Activated naive CD4-positive, alpha-beta T cell treated with anti-CD3 and anti-CD28 coated beads, Interleukin-2, amount 50 U/mL, for 16 hours (primary cell): ENCODE results near the gene EXOC4.
"Not testable (repeated sequence)": the region's sequence is repeated elsewhere in the genome, so short reads cannot be mapped to it uniquely, and the experiment has no call there.

Experiments used
- DNase-seq: peaks from one replicate; pipeline ENCODE4 v3.0.0-alpha.2; 2020

Gene EXOC4

GRCh38 chr7:133963629-133964028, 710.8 kb downstream of the EXOC4 start:
- no peak for DNase-seq

- no peak for DNase-seq
Measured at GRCh38 chr7:133971625-133972024, 718.7 kb downstream of the EXOC4 start.

- no peak for DNase-seq
Measured at GRCh38 chr7:133973710-133974109, 720.8 kb downstream of the EXOC4 start.

- no peak for DNase-seq
Measured at GRCh38 chr7:133975130-133975529, 722.3 kb downstream of the EXOC4 start.

GRCh38 chr7:133976140-133976539, 723.3 kb downstream of the EXOC4 start:
- no peak for DNase-seq

- DNase-seq = no peak
Measured at GRCh38 chr7:133977409-133978274, 724.8 kb downstream of the EXOC4 start.

GRCh38 chr7:133978502-133979295, 725.8 kb downstream of the EXOC4 start:
- no peak for DNase-seq

GRCh38 chr7:133980804-133981203, 727.9 kb downstream of the EXOC4 start:
- DNase-seq = no peak

GRCh38 chr7:133983685-133984419, 731.0 kb downstream of the EXOC4 start:
- no peak for DNase-seq

GRCh38 chr7:133985300-133985699, 732.4 kb downstream of the EXOC4 start:
- no peak for DNase-seq

GRCh38 chr7:133987582-133987981, 734.7 kb downstream of the EXOC4 start:
- no peak for DNase-seq

- DNase-seq = no peak
Measured at GRCh38 chr7:133993547-133993946, 740.7 kb downstream of the EXOC4 start.

GRCh38 chr7:133994100-133994499, 741.2 kb downstream of the EXOC4 start:
- not testable (repeated sequence) for DNase-seq

GRCh38 chr7:133997463-133997862, 744.6 kb downstream of the EXOC4 start:
- DNase-seq = no peak

GRCh38 chr7:133999178-133999577, 746.3 kb downstream of the EXOC4 start:
- no peak for DNase-seq

- no peak for DNase-seq
Measured at GRCh38 chr7:134004829-134005505, 752.1 kb downstream of the EXOC4 start.

- no peak for DNase-seq
Measured at GRCh38 chr7:134009314-134010110, 756.6 kb downstream of the EXOC4 start.

GRCh38 chr7:134013249-134013648, 760.4 kb downstream of the EXOC4 start:
- no peak for DNase-seq

GRCh38 chr7:134014935-134015334, 762.1 kb downstream of the EXOC4 start:
- no peak for DNase-seq

- no peak for DNase-seq
Measured at GRCh38 chr7:134016223-134016941, 763.5 kb downstream of the EXOC4 start.

- DNase-seq = no peak
Measured at GRCh38 chr7:134016942-134017303, 764.0 kb downstream of the EXOC4 start.
